SK-N-SH treated with all-trans-retinoic acid at 6 μM for 48 hours (cell line): ENCODE measurements around the gene ELOVL6.
"Not testable (repeated sequence)": the region's sequence is repeated elsewhere in the genome, so short reads cannot be mapped to it uniquely, and the experiment has no call there.

ENCODE experiments used
- BACH2 ChIP-seq: fragments of 250-450 bp; sonication (Bioruptor Pico); IDR thresholded peaks from 2 replicates; pipeline ENCODE4 v1.9.0; 2021; ENCODE audit warnings: mild to moderate bottlenecking, borderline replicate concordance
- ZFP30 ChIP-seq: fragments of 450-650 bp; formaldehyde crosslinking; IDR thresholded peaks from 2 replicates; pipeline ENCODE4 v1.5.0; 2022; ENCODE audit warnings: mild to moderate bottlenecking, moderate library complexity
- TF ChIP-seq, protein P1 (sequence below): fragments of 250-450 bp; sonication (Bioruptor Pico); IDR thresholded peaks from 2 replicates; pipeline ENCODE4 v1.8.0; 2021; ENCODE audit warnings: low read depth, mild to moderate bottlenecking, moderate library complexity, borderline replicate concordance

DNA sequence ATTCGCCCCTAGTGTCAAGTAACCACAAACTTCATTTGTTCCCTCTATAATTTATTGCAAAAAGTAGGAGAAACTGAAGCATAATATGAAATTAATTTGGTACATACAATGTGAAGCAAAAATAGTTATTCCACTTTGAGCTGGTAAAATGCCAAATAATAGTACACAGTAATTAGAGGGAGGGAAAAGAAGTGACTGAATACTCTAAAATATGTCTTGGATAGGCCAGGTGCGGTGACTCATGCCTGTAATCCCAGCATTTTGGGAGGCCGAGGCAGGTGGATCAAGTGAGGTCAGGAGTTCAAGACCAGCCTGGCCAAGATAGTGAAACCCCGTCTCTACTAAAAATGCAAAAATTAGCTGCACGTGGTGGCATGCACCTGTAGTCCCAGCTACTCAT is 41.2 kb downstream of the ELOVL6 start:
- TF ChIP-seq, protein P1, sequence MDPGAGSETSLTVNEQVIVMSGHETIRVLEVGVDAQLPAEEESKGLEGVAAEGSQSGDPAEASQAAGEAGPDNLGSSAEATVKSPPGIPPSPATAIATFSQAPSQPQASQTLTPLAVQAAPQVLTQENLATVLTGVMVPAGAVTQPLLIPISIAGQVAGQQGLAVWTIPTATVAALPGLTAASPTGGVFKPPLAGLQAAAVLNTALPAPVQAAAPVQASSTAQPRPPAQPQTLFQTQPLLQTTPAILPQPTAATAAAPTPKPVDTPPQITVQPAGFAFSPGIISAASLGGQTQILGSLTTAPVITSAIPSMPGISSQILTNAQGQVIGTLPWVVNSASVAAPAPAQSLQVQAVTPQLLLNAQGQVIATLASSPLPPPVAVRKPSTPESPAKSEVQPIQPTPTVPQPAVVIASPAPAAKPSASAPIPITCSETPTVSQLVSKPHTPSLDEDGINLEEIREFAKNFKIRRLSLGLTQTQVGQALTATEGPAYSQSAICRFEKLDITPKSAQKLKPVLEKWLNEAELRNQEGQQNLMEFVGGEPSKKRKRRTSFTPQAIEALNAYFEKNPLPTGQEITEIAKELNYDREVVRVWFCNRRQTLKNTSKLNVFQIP (CRISPR knock-in tag) = not testable (repeated sequence)
- TF ChIP-seq ZFP30, BACH2 (CRISPR knock-in tag): not testable (repeated sequence)
